Gastrocnemius medialis (tissue), 4 donors: ENCODE measurements around the gene CLEC3B. TPM values are rescaled to one million over a fixed set of nuclear protein-coding genes. Genes with fewer than 3 reads are reported as not detected.
A peak's percentile ranks its signal among the peaks of the same experiment; 100 is the strongest.

Experiments used
- ATAC-seq, 2 donors: fragments of 150-250 bp; one replicate each; pipeline ENCODE4 v1.9.1; 2016
- DNase-seq, 2 donors: peaks; one replicate each; pipeline ENCODE4 v3.0.0-alpha.2; 2019
- H3K27ac ChIP-seq, 4 donors: fragments of 200-600 bp; sonication (generic); 1 replicate in 1 of 4; 2 replicates in 3 of 4; pipeline ENCODE4 v1.5.1; 2016 to 2018; ENCODE audit warnings: mild to moderate bottlenecking in 2 of 4, moderate library complexity in 1 of 4
- H3K27me3 ChIP-seq, 3 donors: fragments of 200-600 bp; sonication (generic) in 2 of 3; 1 replicate in 1 of 3; 2 replicates in 2 of 3; pipeline versions ENCODE4 v1.5.1 to v1.6.0; 2016 to 2019; ENCODE audit warnings: mild to moderate bottlenecking in 1 of 3, moderate library complexity in 1 of 3
- H3K36me3 ChIP-seq, 2 donors: fragments of 200-600 bp; sonication (generic) in 1 of 2; one replicate each; pipeline ENCODE4 v1.5.1; 2017 to 2018
- H3K4me1 ChIP-seq, 2 donors: fragments of 200-600 bp; sonication (generic) in 1 of 2; one replicate each; pipeline ENCODE4 v1.5.1; 2016 to 2017; ENCODE audit warnings: mild to moderate bottlenecking in 2 of 2
- H3K4me3 ChIP-seq, 4 donors: fragments of 200-600 bp; sonication (generic) in 3 of 4; 1 replicate in 1 of 4; 2 replicates in 3 of 4; pipeline ENCODE4 v1.5.1; 2016 to 2019; ENCODE audit warnings: mild to moderate bottlenecking in 2 of 4
- H3K9me3 ChIP-seq, 3 donors: fragments of 200-600 bp; sonication (generic) in 2 of 3; 1 replicate in 1 of 3; 2 replicates in 2 of 3; pipeline ENCODE4 v1.5.1; 2016 to 2019
- POLR2A ChIP-seq, 2 donors: fragments of 450-650 bp; IDR thresholded peaks; one replicate each; pipeline ENCODE4 v1.6.1; 2017; ENCODE audit warnings: antibody characterized with exemption in 2 of 2, mild to moderate bottlenecking in 2 of 2, moderate library complexity in 2 of 2
- in situ Hi-C, 4 donors: fragments of 200-750 bp; cut with MboI; loops; one replicate each; pipeline versions ENCODE4 v1.15.0 to v1.8.0; 2017; ENCODE audit warnings: low sequenced_read_pairs in 4 of 4
- intact Hi-C: fragments of 100-400 bp; cut with DNase I; formaldehyde crosslinking; loops from one replicate; pipeline ENCODE4 v1.15.1; 2023; ENCODE audit warnings: low total_unique reads
- total RNA-seq, 4 donors: library from RNA; depleted of rRNA; stranded (reverse); fragments of >200 nt; gene quantifications; one replicate each; pipeline versions ENCODE4 v1.1.0 to v1.2.3, GENCODE V29; 2016
- TF ChIP-seq, protein P1 (sequence below), 5 experiments: fragments of 450-650 bp in 3 of 5; fragments of 200-600 bp in 2 of 5; sonication (generic) in 2 of 5; IDR thresholded peaks in 4 of 5; conservative IDR thresholded peaks in 1 of 5; 1 replicate in 4 of 5; 2 replicates in 1 of 5; pipeline ENCODE4 v1.5.1; 2016 to 2019; ENCODE audit warnings: antibody characterized with exemption in 5 of 5, mild to moderate bottlenecking in 3 of 5, moderate library complexity in 3 of 5

CLEC3B gene
- total RNA-seq, 4 donors from 2014 or later = 14.5 to 23.4 (median 20.7) TPM

DNA sequence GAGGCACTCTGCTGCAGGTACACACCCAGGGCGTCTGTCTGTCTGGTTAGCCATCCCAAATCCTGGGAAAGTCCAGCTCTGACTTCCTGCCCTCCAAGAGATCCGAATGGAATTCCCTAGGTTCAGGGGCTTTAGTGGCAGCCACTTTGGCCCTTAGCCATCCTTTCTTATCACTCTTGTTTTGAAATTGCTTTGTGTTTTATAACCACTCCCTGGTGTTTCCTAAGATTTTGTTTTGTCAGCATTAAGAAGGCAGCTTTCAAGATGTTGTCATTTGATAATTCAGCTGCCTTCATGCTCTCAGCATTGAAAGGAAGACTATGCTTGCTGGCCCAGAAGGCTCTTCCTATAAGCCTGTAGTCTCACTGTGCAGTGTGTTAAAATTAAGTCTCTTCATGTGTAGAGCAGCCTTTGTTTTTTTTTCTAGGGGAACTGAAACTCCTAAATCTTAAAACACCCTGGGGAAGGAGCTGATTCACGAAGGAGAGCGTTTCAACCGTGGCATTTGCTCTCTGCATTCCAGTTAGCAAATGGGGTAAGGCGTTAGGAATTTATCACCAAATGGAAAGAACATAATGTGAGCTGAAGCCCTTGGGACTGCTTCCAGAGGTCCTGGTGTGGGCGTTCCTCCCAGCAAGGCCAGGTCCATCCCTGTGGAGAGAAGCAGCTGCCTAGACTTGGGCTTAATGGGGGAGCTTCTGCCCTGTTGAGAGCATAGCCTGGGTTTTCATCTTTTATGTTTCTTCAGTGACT is 14.2 kb upstream of the CLEC3B start:
- Histone ChIP-seq H3K36me3 (peaks cover 0 to 7% of the 10 kb centered on the region in 2 donors), H3K9me3 (no peaks in the 10 kb centered on the region), H3K4me3 (peak overlapping the region in 3 of 4 donors; percentile 3 to 8 (median 6)), H3K27me3 (no peaks in the 10 kb centered on the region), H3K27ac (peak overlapping the region; percentile 76 to 89 (median 83)), H3K4me1 (peaks cover 56 to 61% of the 10 kb centered on the region in 2 donors)
- in situ Hi-C loops = no loop called here
- ATAC-seq (peak; percentile 59 to 74), DNase-seq (peak; percentile 46 to 77)
- intact Hi-C loops = no loop called here
- no peak for TF ChIP-seq POLR2A (IDR thresholded peaks at IDR 0.05)
- TF ChIP-seq, protein P1, sequence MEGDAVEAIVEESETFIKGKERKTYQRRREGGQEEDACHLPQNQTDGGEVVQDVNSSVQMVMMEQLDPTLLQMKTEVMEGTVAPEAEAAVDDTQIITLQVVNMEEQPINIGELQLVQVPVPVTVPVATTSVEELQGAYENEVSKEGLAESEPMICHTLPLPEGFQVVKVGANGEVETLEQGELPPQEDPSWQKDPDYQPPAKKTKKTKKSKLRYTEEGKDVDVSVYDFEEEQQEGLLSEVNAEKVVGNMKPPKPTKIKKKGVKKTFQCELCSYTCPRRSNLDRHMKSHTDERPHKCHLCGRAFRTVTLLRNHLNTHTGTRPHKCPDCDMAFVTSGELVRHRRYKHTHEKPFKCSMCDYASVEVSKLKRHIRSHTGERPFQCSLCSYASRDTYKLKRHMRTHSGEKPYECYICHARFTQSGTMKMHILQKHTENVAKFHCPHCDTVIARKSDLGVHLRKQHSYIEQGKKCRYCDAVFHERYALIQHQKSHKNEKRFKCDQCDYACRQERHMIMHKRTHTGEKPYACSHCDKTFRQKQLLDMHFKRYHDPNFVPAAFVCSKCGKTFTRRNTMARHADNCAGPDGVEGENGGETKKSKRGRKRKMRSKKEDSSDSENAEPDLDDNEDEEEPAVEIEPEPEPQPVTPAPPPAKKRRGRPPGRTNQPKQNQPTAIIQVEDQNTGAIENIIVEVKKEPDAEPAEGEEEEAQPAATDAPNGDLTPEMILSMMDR (IDR thresholded peaks at IDR 0.05 in 4 of 5, conservative IDR thresholded peaks at IDR 0.05 in 1 of 5) = no peak

- no peak for TF ChIP-seq POLR2A (IDR thresholded peaks at IDR 0.05)
- TF ChIP-seq, protein P1 (IDR thresholded peaks at IDR 0.05 in 4 of 5, conservative IDR thresholded peaks at IDR 0.05 in 1 of 5) = no peak
- ATAC-seq (no peak), DNase-seq (no peak)
- peaks cover 50 to 60% of the 10 kb centered on the region in 2 donors for H3K4me1 ChIP-seq
- H3K36me3 ChIP-seq = peaks cover 0 to 7% of the 10 kb centered on the region in 2 donors
- in situ Hi-C loops = no loop called here
- peak overlapping the region; percentile 76 to 89 (median 83) for H3K27ac ChIP-seq
- intact Hi-C loops = no loop called here
- H3K9me3 ChIP-seq = no peaks in the 10 kb centered on the region
- no peak overlapping the region for H3K4me3 ChIP-seq
- no peaks in the 10 kb centered on the region for H3K27me3 ChIP-seq
Measured at GRCh38 chr3:45012577-45012976, 13.5 kb upstream of the CLEC3B start.

GRCh38 chr3:45016916-45017315 is 9.2 kb upstream of the CLEC3B start:
- intact Hi-C loops = no loop called here
- in situ Hi-C loops = no loop called here
- ATAC-seq (no peak), DNase-seq (no peak)
- TF ChIP-seq, protein P1 (IDR thresholded peaks at IDR 0.05 in 4 of 5, conservative IDR thresholded peaks at IDR 0.05 in 1 of 5) = no peak
- TF ChIP-seq POLR2A (IDR thresholded peaks at IDR 0.05) = no peak
- Histone ChIP-seq H3K27me3 (no peaks in the 10 kb centered on the region), H3K36me3 (peaks cover 0 to 7% of the 10 kb centered on the region in 2 donors), H3K4me3 (no peak overlapping the region), H3K27ac (no peak overlapping the region), H3K9me3 (no peaks in the 10 kb centered on the region), H3K4me1 (peaks cover 19 to 33% of the 10 kb centered on the region in 2 donors)

DNA sequence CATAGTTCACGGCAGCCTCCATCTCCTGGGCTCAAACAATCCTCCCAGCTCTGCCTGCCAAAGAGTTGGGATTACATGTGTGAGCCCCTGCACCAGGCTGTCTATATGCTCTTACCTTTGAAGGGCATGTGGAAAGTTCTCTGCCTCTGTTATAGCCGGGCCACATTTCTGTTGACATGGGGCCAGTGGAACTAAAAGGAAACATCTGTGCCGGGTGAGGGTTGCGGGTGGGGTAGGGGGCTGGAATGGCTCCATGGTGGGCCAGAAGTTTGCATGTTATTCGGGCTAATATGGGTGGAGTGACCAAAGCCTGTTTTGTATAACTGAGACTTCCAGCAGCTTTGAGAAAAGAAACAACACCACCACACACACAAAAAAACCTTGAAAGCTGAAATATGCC is 8.3 kb upstream of the CLEC3B start:
- H3K4me3 ChIP-seq = no peak overlapping the region
- ATAC-seq (no peak), DNase-seq (no peak)
- TF ChIP-seq, protein P1 (IDR thresholded peaks at IDR 0.05 in 4 of 5, conservative IDR thresholded peaks at IDR 0.05 in 1 of 5) = no peak
- no peak for TF ChIP-seq POLR2A (IDR thresholded peaks at IDR 0.05)
- H3K36me3 ChIP-seq = peaks cover 0 to 7% of the 10 kb centered on the region in 2 donors
- intact Hi-C loops = no loop called here
- in situ Hi-C loops = no loop called here
- peak overlapping the region in 1 of 4 donors; percentile 12 for H3K27ac ChIP-seq
- H3K27me3 ChIP-seq = no peaks in the 10 kb centered on the region
- H3K4me1 ChIP-seq = peaks cover 14 to 24% of the 10 kb centered on the region in 2 donors
- no peaks in the 10 kb centered on the region for H3K9me3 ChIP-seq
